Prostate gland (tissue), 2 donors: ENCODE measurements around the gene PDE1C. TPM values are rescaled to one million over a fixed set of nuclear protein-coding genes. Genes with fewer than 3 reads are reported as not detected.

Experiments
- DNase-seq: peaks from one replicate; pipeline ENCODE4 v3.0.0-alpha.2; 2019; ENCODE audit warnings: low spot score
- H3K27ac ChIP-seq, 2 donors: fragments of 200-600 bp; sonication (generic); 2 replicates each; pipeline ENCODE4 v1.5.1; 2017 to 2019
- H3K27me3 ChIP-seq: fragments of 200-600 bp; sonication (generic); replicated peaks from 2 replicates; pipeline ENCODE4 v1.5.1; 2019; ENCODE audit not compliant: insufficient read depth
- H3K36me3 ChIP-seq, 2 donors: fragments of 200-600 bp; sonication (generic); 1 replicate in 1 of 2; 2 replicates in 1 of 2; pipeline versions ENCODE4 v1.5.1 to v1.8.1; 2017 to 2019
- H3K4me1 ChIP-seq: fragments of 200-600 bp; sonication (generic); replicated peaks from 2 replicates; pipeline ENCODE4 v1.5.1; 2019
- H3K4me3 ChIP-seq, 2 donors: fragments of 200-600 bp; sonication (generic); 2 replicates each; pipeline ENCODE4 v1.5.1; 2017 to 2019
- H3K9me3 ChIP-seq: fragments of 200-600 bp; sonication (generic); 2 replicates; pipeline ENCODE4 v1.5.1; 2017
- CTCF ChIP-seq, 4 experiments: fragments of 200-600 bp in 2 of 4; fragments of 450-650 bp in 2 of 4; sonication (generic) in 2 of 4; IDR thresholded peaks; 1 replicate in 3 of 4; 2 replicates in 1 of 4; pipeline ENCODE4 v1.5.1; 2016 to 2019; ENCODE audit warnings: antibody characterized with exemption in 4 of 4, mild to moderate bottlenecking in 2 of 4, moderate library complexity in 2 of 4
- POLR2A ChIP-seq: fragments of 450-650 bp; IDR thresholded peaks from one replicate; pipeline ENCODE4 v1.6.1; 2016; ENCODE audit warnings: antibody characterized with exemption, mild to moderate bottlenecking
- POLR2AphosphoS5 ChIP-seq: sonication (generic); formaldehyde crosslinking; IDR thresholded peaks from one replicate; pipeline ENCODE4 v1.6.1; 2017; ENCODE audit warnings: antibody characterized with exemption
- WGBS: methylation state at CpG from one replicate; pipeline ENCODE4 v1.1.5; 2018; 5-methylcytosine and 5-hydroxymethylcytosine counted together
- intact Hi-C: fragments of 100-400 bp; cut with DNase I; formaldehyde crosslinking; loops from one replicate; pipeline ENCODE4 v1.14.2; 2022
- total RNA-seq, 2 donors: library from RNA; depleted of rRNA; stranded (reverse); fragments of >200 nt; gene quantifications; one replicate each; pipeline ENCODE4 v1.1.0, GENCODE V29; 2016

PDE1C gene
- total RNA-seq, 2 donors from 2014 or later = 2.4 to 4.2 TPM

GRCh38 chr7:32059289-32060011 is 10.8 kb downstream of the PDE1C start:
- intact Hi-C loops = loop anchor here (10.0 kb wide), 1 partner anchor 165 kb away; no protein-coding TSS in a partner anchor
- Histone ChIP-seq H3K4me3 (no peak overlapping the region), H3K4me1 (no peaks in the 10 kb centered on the region), H3K9me3 (no peaks in the 10 kb centered on the region), H3K27ac (no peak overlapping the region), H3K27me3 (no peaks in the 10 kb centered on the region), H3K36me3 (no peaks in the 10 kb centered on the region)
- no peak for DNase-seq
- no peak for TF ChIP-seq POLR2AphosphoS5
- no peak for TF ChIP-seq POLR2A
- TF ChIP-seq CTCF (IDR thresholded peaks at IDR 0.05) = no peak
- 30% methylated on average over 6 of the region's 6 CpGs for WGBS

- Histone ChIP-seq H3K4me3 (no peak overlapping the region), H3K9me3 (no peaks in the 10 kb centered on the region), H3K36me3 (no peaks in the 10 kb centered on the region), H3K27ac (no peak overlapping the region), H3K27me3 (no peaks in the 10 kb centered on the region), H3K4me1 (no peaks in the 10 kb centered on the region)
- no peak for TF ChIP-seq POLR2AphosphoS5
- no peak for DNase-seq
- intact Hi-C loops = no loop called here
- WGBS = 92% methylated on average over 5 of the region's 5 CpGs
These were observed 12.2 kb downstream of the PDE1C start for GRCh38 chr7:32058002-32058401.

- no peak for DNase-seq
- H3K9me3 ChIP-seq = no peaks in the 10 kb centered on the region
- no peaks in the 10 kb centered on the region for H3K27me3 ChIP-seq
- no peak for TF ChIP-seq POLR2AphosphoS5
- no peak overlapping the region for H3K4me3 ChIP-seq
- H3K36me3 ChIP-seq = no peaks in the 10 kb centered on the region
- no peak overlapping the region for H3K27ac ChIP-seq
- 81% methylated on average over 1 of the region's 1 CpG for WGBS
- H3K4me1 ChIP-seq = no peaks in the 10 kb centered on the region
- intact Hi-C loops = no loop called here
These were observed 13.4 kb downstream of the PDE1C start for GRCh38 chr7:32056767-32057166.

- Histone ChIP-seq H3K27ac (no peak overlapping the region), H3K4me3 (no peak overlapping the region), H3K36me3 (no peaks in the 10 kb centered on the region), H3K9me3 (no peaks in the 10 kb centered on the region), H3K4me1 (no peaks in the 10 kb centered on the region), H3K27me3 (no peaks in the 10 kb centered on the region)
- DNase-seq = no peak
- WGBS = 94% methylated on average over 3 of the region's 3 CpGs
- intact Hi-C loops = no loop called here
- TF ChIP-seq POLR2AphosphoS5 (no peak), CTCF (IDR thresholded peaks at IDR 0.05) (no peak), POLR2A (no peak)
These were observed 17.0 kb downstream of the PDE1C start for GRCh38 chr7:32053204-32053603.

- Histone ChIP-seq H3K4me3 (no peak overlapping the region), H3K4me1 (no peaks in the 10 kb centered on the region), H3K27me3 (no peaks in the 10 kb centered on the region), H3K27ac (no peak overlapping the region), H3K36me3 (no peaks in the 10 kb centered on the region), H3K9me3 (no peaks in the 10 kb centered on the region)
- TF ChIP-seq CTCF (IDR thresholded peaks at IDR 0.05) (no peak), POLR2AphosphoS5 (no peak)
- intact Hi-C loops = no loop called here
- WGBS = 91% methylated on average over 5 of the region's 5 CpGs
- DNase-seq = no peak
These were observed 19.1 kb downstream of the PDE1C start for GRCh38 chr7:32051128-32051527.

- Histone ChIP-seq H3K4me1 (no peaks in the 10 kb centered on the region), H3K27ac (no peak overlapping the region), H3K27me3 (no peaks in the 10 kb centered on the region), H3K4me3 (no peak overlapping the region), H3K36me3 (no peaks in the 10 kb centered on the region), H3K9me3 (no peaks in the 10 kb centered on the region)
- no peak for TF ChIP-seq POLR2A
- no peak for TF ChIP-seq CTCF (IDR thresholded peaks at IDR 0.05)
- TF ChIP-seq POLR2AphosphoS5 = no peak
- DNase-seq = no peak
- 88% methylated on average over 3 of the region's 3 CpGs for WGBS
- intact Hi-C loops = no loop called here
These were observed 20.6 kb downstream of the PDE1C start for GRCh38 chr7:32049599-32049998.
